ENCODE data around the gene NDEL1. TPM values are rescaled to one million over a fixed set of nuclear protein-coding genes. Genes with fewer than 3 reads are reported as not detected.

Gene NDEL1
- total RNA-seq, 1 experiment from 2014 or later: 39.2 TPM

DNA sequence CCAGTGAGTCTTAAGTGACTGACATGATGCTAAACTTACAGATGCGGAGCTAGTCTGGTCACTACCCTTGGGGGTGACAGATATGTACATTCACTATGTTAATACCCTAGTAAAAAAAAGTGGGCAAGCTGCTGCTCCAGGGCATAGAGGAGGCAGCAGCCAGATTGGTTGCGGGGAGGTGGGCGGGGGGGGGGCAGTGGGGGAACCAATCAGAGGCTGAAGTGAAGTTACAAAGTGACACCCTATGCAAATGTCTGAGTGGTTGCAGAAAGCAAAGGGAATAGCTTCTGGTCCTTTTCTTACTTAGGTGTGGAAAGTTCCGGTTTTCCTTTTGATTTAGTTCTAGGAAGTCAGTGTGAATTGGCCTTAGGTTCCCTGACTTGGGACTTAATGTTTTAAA is 12.1 kb downstream of the NDEL1 start (continued):
- TF ChIP-seq, protein P1, sequence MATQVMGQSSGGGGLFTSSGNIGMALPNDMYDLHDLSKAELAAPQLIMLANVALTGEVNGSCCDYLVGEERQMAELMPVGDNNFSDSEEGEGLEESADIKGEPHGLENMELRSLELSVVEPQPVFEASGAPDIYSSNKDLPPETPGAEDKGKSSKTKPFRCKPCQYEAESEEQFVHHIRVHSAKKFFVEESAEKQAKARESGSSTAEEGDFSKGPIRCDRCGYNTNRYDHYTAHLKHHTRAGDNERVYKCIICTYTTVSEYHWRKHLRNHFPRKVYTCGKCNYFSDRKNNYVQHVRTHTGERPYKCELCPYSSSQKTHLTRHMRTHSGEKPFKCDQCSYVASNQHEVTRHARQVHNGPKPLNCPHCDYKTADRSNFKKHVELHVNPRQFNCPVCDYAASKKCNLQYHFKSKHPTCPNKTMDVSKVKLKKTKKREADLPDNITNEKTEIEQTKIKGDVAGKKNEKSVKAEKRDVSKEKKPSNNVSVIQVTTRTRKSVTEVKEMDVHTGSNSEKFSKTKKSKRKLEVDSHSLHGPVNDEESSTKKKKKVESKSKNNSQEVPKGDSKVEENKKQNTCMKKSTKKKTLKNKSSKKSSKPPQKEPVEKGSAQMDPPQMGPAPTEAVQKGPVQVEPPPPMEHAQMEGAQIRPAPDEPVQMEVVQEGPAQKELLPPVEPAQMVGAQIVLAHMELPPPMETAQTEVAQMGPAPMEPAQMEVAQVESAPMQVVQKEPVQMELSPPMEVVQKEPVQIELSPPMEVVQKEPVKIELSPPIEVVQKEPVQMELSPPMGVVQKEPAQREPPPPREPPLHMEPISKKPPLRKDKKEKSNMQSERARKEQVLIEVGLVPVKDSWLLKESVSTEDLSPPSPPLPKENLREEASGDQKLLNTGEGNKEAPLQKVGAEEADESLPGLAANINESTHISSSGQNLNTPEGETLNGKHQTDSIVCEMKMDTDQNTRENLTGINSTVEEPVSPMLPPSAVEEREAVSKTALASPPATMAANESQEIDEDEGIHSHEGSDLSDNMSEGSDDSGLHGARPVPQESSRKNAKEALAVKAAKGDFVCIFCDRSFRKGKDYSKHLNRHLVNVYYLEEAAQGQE (IDR thresholded peaks at IDR 0.05; ENCODE audit: low read depth): no peak
- no peak for TF ChIP-seq SIN3A (IDR thresholded peaks at IDR 0.05; ENCODE audit: low read depth)

DNA sequence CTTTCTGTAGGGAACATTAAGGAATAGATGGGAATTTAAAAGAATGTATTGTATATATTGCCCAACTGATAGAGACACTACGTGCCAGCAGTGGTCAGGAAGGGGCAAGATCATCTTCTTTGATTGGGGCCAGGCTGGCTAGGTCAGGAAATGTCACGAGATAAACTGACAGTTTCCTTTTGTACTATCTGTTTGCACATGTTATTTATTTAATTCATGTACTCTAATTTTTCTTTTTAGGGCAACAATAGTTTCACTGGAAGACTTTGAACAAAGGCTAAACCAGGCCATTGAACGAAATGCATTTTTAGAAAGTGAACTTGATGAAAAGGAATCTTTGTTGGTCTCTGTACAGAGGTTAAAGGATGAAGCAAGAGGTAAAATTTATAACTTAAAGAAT is 12.6 kb downstream of the NDEL1 start:
- Histone ChIP-seq H3K4me2 (ENCODE audit: low read length) (no peak overlapping the region), H3K27me3 (ENCODE audit: insufficient read depth, low read length) (no peaks in the 10 kb centered on the region), H3K9ac (ENCODE audit: low read length) (no peak overlapping the region), H4K20me1 (ENCODE audit: insufficient read depth) (peaks cover under 1% of the 10 kb centered on the region; the same call in 1 of the 2 replicates), H2AFZ (ENCODE audit: low read depth, low read length, poor library complexity, severe bottlenecking) (no peak overlapping the region), H3K4me3 (replicated peaks in 1 of 2; ENCODE audit: low read depth in 1 of 2, low read length in 2 of 2) (no peak overlapping the region), H3K4me1 (ENCODE audit: control insufficient read depth in 1 of 2, insufficient read depth in 2 of 2, low read length in 2 of 2) (no peaks in the 10 kb centered on the region), H3K79me2 (ENCODE audit: insufficient read depth, low read length) (peaks cover 41% of the 10 kb centered on the region), H3K27ac (ENCODE audit: low read depth, low read length) (no peak overlapping the region), H3K9me3 (ENCODE audit: control insufficient read depth in 1 of 2, insufficient read depth in 1 of 2, low read depth in 1 of 2, low read length in 2 of 2) (no peaks in the 10 kb centered on the region), H3K9me2 (ENCODE audit: insufficient read depth) (no peaks in the 10 kb centered on the region), H3K36me3 (ENCODE audit: control insufficient read depth in 1 of 2, insufficient read depth in 2 of 2, low read length in 2 of 2) (peaks cover 47 to 59% of the 10 kb centered on the region in 2 experiments)
- intact Hi-C loops (cut with micrococcal nuclease): no loop called here
- DNase-seq (ENCODE audit: low read depth, low spot score) (no peak), ATAC-seq (no peak)
- RAD21 ChIA-PET (ENCODE audit: low non-redundant PET in 1 of 2, low total read pairs in 2 of 2, uncharacterized antibody in 2 of 2, unreplicated experiment in 2 of 2): no interaction called here
- CTCF ChIA-PET: no interaction called here
- TF ChIP-seq ZNF274 (IDR thresholded peaks at IDR 0.05; ENCODE audit: low read depth, low read length) (no peak), EZH2phosphoT487 (IDR thresholded peaks at IDR 0.05; ENCODE audit: borderline replicate concordance) (no peak)
- POLR2A ChIA-PET: interaction anchor here (4.2 kb wide), 1 partner anchor 13 kb away, joined by 11 read pairs; the partner anchor contains the start of gene NDEL1
- BruUV-seq (replicated peaks): no TSS peak

All from HCT116 (cell line).